Measurements from ENCODE around the gene FAM3A. TPM values are rescaled to one million over a fixed set of nuclear protein-coding genes. Genes with fewer than 3 reads are reported as not detected.

The FAM3A gene
- total RNA-seq, 1 experiment from 2014 or later, result 15.6 TPM

GRCh38 chrX:154494715-154495114, 21.3 kb downstream of the FAM3A start:
- no peaks in the 10 kb centered on the region for H3K79me2 ChIP-seq (ENCODE audit: insufficient read depth, low read length)
- H3K9me2 ChIP-seq (ENCODE audit: insufficient read depth), result no peaks in the 10 kb centered on the region
- no peak for DNase-seq (ENCODE audit: low read depth, low spot score)
- ChIA-PET RAD21 (ENCODE audit: low non-redundant PET in 1 of 2, low total read pairs in 2 of 2, uncharacterized antibody in 2 of 2, unreplicated experiment in 2 of 2) (no interaction called here), POLR2A (no interaction called here), CTCF (no interaction called here)
- no peaks in the 10 kb centered on the region for H4K20me1 ChIP-seq (ENCODE audit: insufficient read depth)
- H3K9ac ChIP-seq (ENCODE audit: low read length), result no peak overlapping the region
- no peaks in the 10 kb centered on the region for H3K36me3 ChIP-seq (ENCODE audit: control insufficient read depth in 1 of 2, insufficient read depth in 2 of 2, low read length in 2 of 2)
- H3K4me3 ChIP-seq (replicated peaks in 1 of 2; ENCODE audit: low read depth in 1 of 2, low read length in 2 of 2), result no peak overlapping the region
- ATAC-seq, result no peak
- no peak overlapping the region for H3K4me2 ChIP-seq (ENCODE audit: low read length)
- no TSS peak for BruUV-seq (replicated peaks)
- peaks cover 0 to 5% of the 10 kb centered on the region in 2 experiments; a peak in 1 of 4 replicates for H3K4me1 ChIP-seq (ENCODE audit: control insufficient read depth in 1 of 2, insufficient read depth in 2 of 2, low read length in 2 of 2)
- H3K9me3 ChIP-seq (ENCODE audit: control insufficient read depth in 1 of 2, insufficient read depth in 1 of 2, low read depth in 1 of 2, low read length in 2 of 2), result no peaks in the 10 kb centered on the region
- intact Hi-C loops (cut with micrococcal nuclease), result no loop called here
- no peaks in the 10 kb centered on the region for H3K27me3 ChIP-seq (ENCODE audit: insufficient read depth, low read length)
- TF ChIP-seq EGR1 (IDR thresholded peaks at IDR 0.05; ENCODE audit: low read depth) (no peak), CTCF (IDR thresholded peaks at IDR 0.05 in 2 of 3, conservative IDR thresholded peaks at IDR 0.05 in 1 of 3; ENCODE audit: borderline replicate concordance in 1 of 3, insufficient read depth in 1 of 3, low read depth in 2 of 3, low read length in 2 of 3) (no peak), CEBPB (IDR thresholded peaks at IDR 0.05; ENCODE audit: low read depth) (no peak), ELF1 (IDR thresholded peaks at IDR 0.05; ENCODE audit: borderline replicate concordance, low read depth) (no peak), EZH2 (IDR thresholded peaks at IDR 0.05) (no peak), POLR2A (IDR thresholded peaks at IDR 0.05; ENCODE audit: borderline replicate concordance, extremely low read depth, insufficient read depth, insufficient read length) (no peak), SIN3A (IDR thresholded peaks at IDR 0.05; ENCODE audit: low read depth) (no peak), SRF (IDR thresholded peaks at IDR 0.05; ENCODE audit: low read depth) (no peak), REST (IDR thresholded peaks at IDR 0.05; ENCODE audit: low read depth) (no peak), ZBTB33 (IDR thresholded peaks at IDR 0.05; ENCODE audit: extremely low read depth, insufficient replicate concordance, low read length) (no peak), ZFX (IDR thresholded peaks at IDR 0.05) (no peak), MAX (IDR thresholded peaks at IDR 0.05) (no peak), JUND (IDR thresholded peaks at IDR 0.05) (no peak), EZH2phosphoT487 (IDR thresholded peaks at IDR 0.05; ENCODE audit: borderline replicate concordance) (no peak), SP1 (IDR thresholded peaks at IDR 0.05; ENCODE audit: low read depth) (no peak), ATF3 (IDR thresholded peaks at IDR 0.05) (no peak), TCF7L2 (IDR thresholded peaks at IDR 0.05; ENCODE audit: borderline replicate concordance, extremely low read depth, insufficient read depth, insufficient read length) (no peak), FOSL1 (IDR thresholded peaks at IDR 0.05; ENCODE audit: low read depth) (no peak)
- H2AFZ ChIP-seq (ENCODE audit: low read depth, low read length, poor library complexity, severe bottlenecking), result no peak overlapping the region
- no peak overlapping the region for H3K27ac ChIP-seq (ENCODE audit: low read depth, low read length)
